Kidney (tissue), 14 donors: ENCODE data around the gene ZNF362. TPM values are rescaled to one million over a fixed set of nuclear protein-coding genes. Genes with fewer than 3 reads are reported as not detected.
A peak's percentile ranks its signal among the peaks of the same experiment; 100 is the strongest.

ENCODE experiments used
- DNase-seq, 5 donors: peaks; one replicate each; pipeline ENCODE4 v3.0.0-alpha.2; 2013 to 2020
- FAIRE-seq: peaks from 2 replicates; lab custom pipeline; 2012; peaks lifted over from hg19 to GRCh38; lab: Jason Lieb, UNC
- H3K27ac ChIP-seq, 2 donors: one replicate each; pipeline ENCODE4 v1.7.0; 2013; ENCODE audit warnings: low read depth in 2 of 2, low read length in 2 of 2, inconsistent platforms in 1 of 2
- H3K27me3 ChIP-seq: one replicate; pipeline ENCODE4 v1.7.1; 2013; ENCODE audit warnings: low read length, inconsistent platforms; ENCODE audit not compliant: control insufficient read depth, insufficient read depth
- H3K36me3 ChIP-seq, 3 donors: one replicate each; pipeline versions ENCODE4 v1.7.0 to v1.7.1; 2013; ENCODE audit warnings: low read length in 3 of 3, control low read depth in 1 of 3, inconsistent platforms in 1 of 3; ENCODE audit not compliant: insufficient read depth in 3 of 3, control insufficient read depth in 2 of 3
- H3K4me1 ChIP-seq, 3 donors: one replicate each; pipeline versions ENCODE4 v1.7.0 to v1.7.1; 2013; ENCODE audit warnings: low read length in 3 of 3, inconsistent platforms in 1 of 3, low read depth in 1 of 3; ENCODE audit not compliant: control insufficient read depth in 2 of 3, insufficient read depth in 2 of 3
- H3K4me3 ChIP-seq, 3 donors: one replicate each; pipeline versions ENCODE4 v1.7.0 to v1.8.1; 2013; ENCODE audit warnings: low read length in 3 of 3, control low read depth in 1 of 3, inconsistent platforms in 1 of 3
- H3K9ac ChIP-seq, 3 donors: one replicate each; pipeline versions ENCODE4 v1.7.0 to v1.7.1; 2013; ENCODE audit warnings: low read length in 3 of 3, control low read depth in 1 of 3, inconsistent platforms in 1 of 3
- H3K9me3 ChIP-seq, 3 donors: one replicate each; pipeline versions ENCODE4 v1.7.0 to v1.7.1; 2013; ENCODE audit warnings: low read length in 3 of 3, control low read depth in 1 of 3, inconsistent platforms in 1 of 3; ENCODE audit not compliant: control insufficient read depth in 2 of 3, insufficient read depth in 1 of 3
- intact Hi-C: fragments of 100-400 bp; cut with DNase I; formaldehyde crosslinking; loops from one replicate; pipeline ENCODE4 v1.11.1; 2022
- polyA plus RNA-seq: library from polyadenylated mRNA; stranded (reverse); fragments of 350-450 nt; fragmentation: Illumina TruSeq; extraction: RNeasy Lipid Tissue Mini Kit (QIAGEN cat#74804); gene quantifications from one replicate; pipeline ENCODE4 v1.2.3, GENCODE V29; 2014; ENCODE audit warnings: low read depth, low replicate concordance; ENCODE audit not compliant: insufficient read depth
- total RNA-seq: library from RNA; stranded (reverse); fragmentation: NEBNext Ultra II Directional; extraction: Animal tissue kit (Norgen Biotek cat#: 25700); gene quantifications from one replicate; pipeline ENCODE4 v1.2.1, GENCODE V29; 2021
- TF ChIP-seq, protein P1 (sequence below): IDR thresholded peaks from 3 replicates; pipeline ENCODE4 v1.5.1; 2012; ENCODE audit warnings: mild to moderate bottlenecking, moderate library complexity, borderline replicate concordance; ENCODE audit not compliant: insufficient read depth; ENCODE audit errors: extremely low read depth
- donor health status: control.
- donor health status: control.
- donor health status: control.
- donor health status: control.
- donor health status: control.
- donor health status: DM: yes; HTN: yes; CAD: no.
- donor health status: Normal renal cell carcinoma (clear cell type).

The ZNF362 gene
- total and polyA plus RNA-seq, 2 donors from 2014 or later = 17.4 to 36.9 TPM

DNA sequence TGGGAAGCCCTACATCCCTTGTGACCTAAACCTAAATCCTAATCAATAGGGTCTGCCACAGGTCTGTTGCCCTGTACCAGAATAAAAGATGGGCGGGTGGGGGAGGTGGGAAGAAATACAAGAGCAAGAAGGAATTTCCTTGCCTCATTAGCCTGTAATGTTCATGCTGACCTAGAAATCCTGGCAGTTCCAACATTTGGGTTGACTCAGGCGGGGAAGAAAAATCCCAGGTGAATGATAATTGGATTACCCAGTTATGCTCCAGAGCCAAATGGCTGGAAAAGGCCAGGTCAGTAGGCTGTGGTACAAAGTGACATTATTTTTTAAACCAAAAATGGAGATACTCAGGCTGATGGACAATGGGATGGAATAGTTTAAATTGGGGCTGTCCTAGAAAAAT, 91.9 kb downstream of the ZNF362 start:
- peak overlapping the region; percentile 91 to 95 for H3K27ac ChIP-seq
- peaks cover 13 to 44% (median 27%) of the 10 kb centered on the region in 3 donors for H3K4me1 ChIP-seq
- intact Hi-C loops = no loop called here
- H3K9me3 ChIP-seq = no peaks in the 10 kb centered on the region
- TF ChIP-seq, protein P1, sequence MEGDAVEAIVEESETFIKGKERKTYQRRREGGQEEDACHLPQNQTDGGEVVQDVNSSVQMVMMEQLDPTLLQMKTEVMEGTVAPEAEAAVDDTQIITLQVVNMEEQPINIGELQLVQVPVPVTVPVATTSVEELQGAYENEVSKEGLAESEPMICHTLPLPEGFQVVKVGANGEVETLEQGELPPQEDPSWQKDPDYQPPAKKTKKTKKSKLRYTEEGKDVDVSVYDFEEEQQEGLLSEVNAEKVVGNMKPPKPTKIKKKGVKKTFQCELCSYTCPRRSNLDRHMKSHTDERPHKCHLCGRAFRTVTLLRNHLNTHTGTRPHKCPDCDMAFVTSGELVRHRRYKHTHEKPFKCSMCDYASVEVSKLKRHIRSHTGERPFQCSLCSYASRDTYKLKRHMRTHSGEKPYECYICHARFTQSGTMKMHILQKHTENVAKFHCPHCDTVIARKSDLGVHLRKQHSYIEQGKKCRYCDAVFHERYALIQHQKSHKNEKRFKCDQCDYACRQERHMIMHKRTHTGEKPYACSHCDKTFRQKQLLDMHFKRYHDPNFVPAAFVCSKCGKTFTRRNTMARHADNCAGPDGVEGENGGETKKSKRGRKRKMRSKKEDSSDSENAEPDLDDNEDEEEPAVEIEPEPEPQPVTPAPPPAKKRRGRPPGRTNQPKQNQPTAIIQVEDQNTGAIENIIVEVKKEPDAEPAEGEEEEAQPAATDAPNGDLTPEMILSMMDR = no peak
- DNase-seq (peak in 2 of 5 donors; percentile 44 to 64), FAIRE-seq (no peak)
- H3K27me3 ChIP-seq = no peaks in the 10 kb centered on the region
- peak overlapping the region; percentile 67 to 94 (median 93) for H3K4me3 ChIP-seq
- peaks cover 0 to 7% (median 2%) of the 10 kb centered on the region in 3 donors for H3K36me3 ChIP-seq
- H3K9ac ChIP-seq = peak overlapping the region; percentile 63 to 87 (median 81)

DNA sequence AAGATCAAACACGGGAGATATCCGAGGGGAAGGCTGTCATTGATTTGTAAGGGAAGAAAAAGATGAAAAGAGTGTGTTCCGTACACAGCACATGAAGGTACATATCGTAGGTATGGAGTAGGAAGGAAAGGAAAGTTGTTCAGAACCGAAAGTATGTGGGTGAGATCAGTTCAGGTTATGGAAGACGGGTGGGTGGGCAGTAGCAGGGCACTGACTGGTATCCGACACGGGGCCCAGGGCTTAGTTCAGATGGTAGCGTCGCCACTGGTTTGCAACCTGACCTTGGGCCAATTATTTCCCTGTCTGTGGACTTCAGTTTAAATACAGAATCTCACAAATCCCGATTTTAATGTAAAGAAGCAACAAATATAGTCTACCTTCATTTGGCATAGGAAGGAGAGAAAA, 92.4 kb downstream of the ZNF362 start:
- Histone ChIP-seq H3K9ac (peak overlapping the region; percentile 63 to 87 (median 81)), H3K36me3 (peaks cover 0 to 7% (median 2%) of the 10 kb centered on the region in 3 donors), H3K27me3 (no peaks in the 10 kb centered on the region), H3K27ac (peak overlapping the region; percentile 91 to 95), H3K4me3 (peak overlapping the region; percentile 67 to 94 (median 93)), H3K4me1 (peaks cover 13 to 41% (median 24%) of the 10 kb centered on the region in 3 donors), H3K9me3 (no peaks in the 10 kb centered on the region)
- intact Hi-C loops = no loop called here
- FAIRE-seq (no peak), DNase-seq (peak in 2 of 5 donors; percentile 40)
- TF ChIP-seq, protein P1 = no peak

DNA sequence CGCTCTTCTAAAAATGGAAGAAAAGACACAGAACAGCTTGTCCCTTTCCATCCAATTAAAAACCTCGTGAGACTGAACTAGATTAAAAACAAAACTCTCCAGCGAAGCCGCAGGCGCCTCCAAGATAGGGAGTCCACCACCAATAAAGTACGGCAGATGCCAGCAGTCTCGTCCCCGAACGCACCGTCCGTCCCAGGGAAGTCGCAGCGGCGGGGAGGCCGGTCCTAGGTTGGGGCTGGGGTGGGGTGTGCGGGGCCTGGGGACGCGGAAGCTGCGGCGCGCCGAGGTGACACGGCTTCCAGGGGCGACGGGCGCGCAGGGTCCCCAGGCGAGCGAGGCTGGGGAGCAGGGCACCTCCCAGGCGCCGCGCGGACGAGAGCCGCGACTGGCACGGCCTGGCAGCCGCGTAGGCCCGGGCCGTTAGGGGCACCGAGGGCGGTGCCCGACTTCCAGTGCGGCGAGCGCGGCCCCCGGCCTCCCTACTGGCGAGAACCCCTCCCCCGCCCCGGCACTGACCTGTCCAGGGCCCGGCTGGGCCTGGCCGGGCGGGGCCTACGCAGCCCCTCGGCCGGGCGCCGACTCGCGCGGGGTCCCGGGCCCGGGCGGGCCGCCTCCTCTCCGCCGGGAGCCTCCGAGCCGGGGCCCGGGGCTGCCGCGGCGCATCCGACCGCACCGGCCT, 92.9 kb downstream of the ZNF362 start:
- DNase-seq = peak in 4 of 5 donors; percentile 55 to 89 (median 70)
- Histone ChIP-seq H3K9ac (peak overlapping the region; percentile 63 to 87 (median 81)), H3K27me3 (no peaks in the 10 kb centered on the region), H3K36me3 (peaks cover 0 to 7% (median under 1%) of the 10 kb centered on the region in 3 donors), H3K27ac (peak overlapping the region; percentile 91 to 95), H3K9me3 (no peaks in the 10 kb centered on the region), H3K4me1 (peaks cover 9 to 36% (median 21%) of the 10 kb centered on the region in 3 donors), H3K4me3 (peak overlapping the region; percentile 67 to 94 (median 93))
- intact Hi-C loops = no loop called here
- TF ChIP-seq, protein P1 = no peak
- no peak for FAIRE-seq
